ENCODE data around the gene EMP3.

GRCh38 chr19:48315712-48316111, 9.6 kb upstream of the EMP3 start:
- TF ChIP-seq, protein P1, sequence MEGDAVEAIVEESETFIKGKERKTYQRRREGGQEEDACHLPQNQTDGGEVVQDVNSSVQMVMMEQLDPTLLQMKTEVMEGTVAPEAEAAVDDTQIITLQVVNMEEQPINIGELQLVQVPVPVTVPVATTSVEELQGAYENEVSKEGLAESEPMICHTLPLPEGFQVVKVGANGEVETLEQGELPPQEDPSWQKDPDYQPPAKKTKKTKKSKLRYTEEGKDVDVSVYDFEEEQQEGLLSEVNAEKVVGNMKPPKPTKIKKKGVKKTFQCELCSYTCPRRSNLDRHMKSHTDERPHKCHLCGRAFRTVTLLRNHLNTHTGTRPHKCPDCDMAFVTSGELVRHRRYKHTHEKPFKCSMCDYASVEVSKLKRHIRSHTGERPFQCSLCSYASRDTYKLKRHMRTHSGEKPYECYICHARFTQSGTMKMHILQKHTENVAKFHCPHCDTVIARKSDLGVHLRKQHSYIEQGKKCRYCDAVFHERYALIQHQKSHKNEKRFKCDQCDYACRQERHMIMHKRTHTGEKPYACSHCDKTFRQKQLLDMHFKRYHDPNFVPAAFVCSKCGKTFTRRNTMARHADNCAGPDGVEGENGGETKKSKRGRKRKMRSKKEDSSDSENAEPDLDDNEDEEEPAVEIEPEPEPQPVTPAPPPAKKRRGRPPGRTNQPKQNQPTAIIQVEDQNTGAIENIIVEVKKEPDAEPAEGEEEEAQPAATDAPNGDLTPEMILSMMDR (conservative IDR thresholded peaks at IDR 0.05; ENCODE audit: low read length) = no peak
- TF ChIP-seq EZH2phosphoT487 (IDR thresholded peaks at IDR 0.05; ENCODE audit: borderline replicate concordance, low read depth, low read length) = no peak
